ENCODE measurements around the gene TGFA.

TGFA gene

GRCh38 chr2:70472221-70472890 is 81.3 kb downstream of the TGFA start:
- Histone ChIP-seq H3K27me3 (ENCODE audit: control insufficient read depth, low read length) (peaks cover 37% of the 10 kb centered on the region), H3K4me2 (ENCODE audit: low read length) (no peak overlapping the region), H4K20me1 (ENCODE audit: control insufficient read depth, insufficient read depth, low read depth, low read length) (no peaks in the 10 kb centered on the region), H3K9me2 (replicated peaks; ENCODE audit: control insufficient read depth, low read length) (no peaks in the 10 kb centered on the region), H3K4me3 (ENCODE audit: low read length) (no peak overlapping the region), H3K27ac (ENCODE audit: low read depth, low read length) (no peak overlapping the region), H3K9me3 (ENCODE audit: control insufficient read depth, insufficient read depth, low read length) (no peaks in the 10 kb centered on the region), H3K4me1 (ENCODE audit: control insufficient read depth, low read length) (peaks cover 9% of the 10 kb centered on the region), H3K79me2 (ENCODE audit: control insufficient read depth, low read length) (no peaks in the 10 kb centered on the region), H3F3A (ENCODE audit: control insufficient read depth, insufficient read depth) (no peaks in the 10 kb centered on the region), H3K36me3 (ENCODE audit: control insufficient read depth, low read length) (no peaks in the 10 kb centered on the region)
- no peak for TF ChIP-seq CTCF (IDR thresholded peaks at IDR 0.05; ENCODE audit: low read depth, low read length, poor library complexity, severe bottlenecking)
- TF ChIP-seq EZH2phosphoT487 (IDR thresholded peaks at IDR 0.05; ENCODE audit: borderline replicate concordance, low read length): no peak

- H3K4me2 ChIP-seq (ENCODE audit: low read length): no peak overlapping the region
- no peak overlapping the region for H3K4me3 ChIP-seq (ENCODE audit: low read length)
- peaks cover 9% of the 10 kb centered on the region for H3K4me1 ChIP-seq (ENCODE audit: control insufficient read depth, low read length)
- TF ChIP-seq EZH2phosphoT487 (IDR thresholded peaks at IDR 0.05; ENCODE audit: borderline replicate concordance, low read length) (no peak), CTCF (IDR thresholded peaks at IDR 0.05; ENCODE audit: low read depth, low read length, poor library complexity, severe bottlenecking) (no peak)
- H3K9me2 ChIP-seq (replicated peaks; ENCODE audit: control insufficient read depth, low read length): no peaks in the 10 kb centered on the region
- no peaks in the 10 kb centered on the region for H3K36me3 ChIP-seq (ENCODE audit: control insufficient read depth, low read length)
- no peaks in the 10 kb centered on the region for H3K79me2 ChIP-seq (ENCODE audit: control insufficient read depth, low read length)
- H3K9me3 ChIP-seq (ENCODE audit: control insufficient read depth, insufficient read depth, low read length): no peaks in the 10 kb centered on the region
- H4K20me1 ChIP-seq (ENCODE audit: control insufficient read depth, insufficient read depth, low read depth, low read length): no peaks in the 10 kb centered on the region
- H3K27me3 ChIP-seq (ENCODE audit: control insufficient read depth, low read length): peaks cover 28% of the 10 kb centered on the region
- H3F3A ChIP-seq (ENCODE audit: control insufficient read depth, insufficient read depth): no peaks in the 10 kb centered on the region
- no peak overlapping the region for H3K27ac ChIP-seq (ENCODE audit: low read depth, low read length)
Measured at GRCh38 chr2:70471129-70471528, 82.5 kb downstream of the TGFA start.

GRCh38 chr2:70469961-70470360 is 83.7 kb downstream of the TGFA start:
- no peak overlapping the region for H3K4me3 ChIP-seq (ENCODE audit: low read length)
- peaks cover 24% of the 10 kb centered on the region for H3K27me3 ChIP-seq (ENCODE audit: control insufficient read depth, low read length)
- peaks cover 1% of the 10 kb centered on the region for H3K4me1 ChIP-seq (ENCODE audit: control insufficient read depth, low read length)
- H3K79me2 ChIP-seq (ENCODE audit: control insufficient read depth, low read length): no peaks in the 10 kb centered on the region
- H4K20me1 ChIP-seq (ENCODE audit: control insufficient read depth, insufficient read depth, low read depth, low read length): no peaks in the 10 kb centered on the region
- H3F3A ChIP-seq (ENCODE audit: control insufficient read depth, insufficient read depth): no peaks in the 10 kb centered on the region
- H3K9me3 ChIP-seq (ENCODE audit: control insufficient read depth, insufficient read depth, low read length): no peaks in the 10 kb centered on the region
- H3K9me2 ChIP-seq (replicated peaks; ENCODE audit: control insufficient read depth, low read length): no peaks in the 10 kb centered on the region
- H3K4me2 ChIP-seq (ENCODE audit: low read length): no peak overlapping the region
- no peak for TF ChIP-seq EZH2phosphoT487 (IDR thresholded peaks at IDR 0.05; ENCODE audit: borderline replicate concordance, low read length)
- TF ChIP-seq CTCF (IDR thresholded peaks at IDR 0.05; ENCODE audit: low read depth, low read length, poor library complexity, severe bottlenecking): no peak
- H3K36me3 ChIP-seq (ENCODE audit: control insufficient read depth, low read length): no peaks in the 10 kb centered on the region
- no peak overlapping the region for H3K27ac ChIP-seq (ENCODE audit: low read depth, low read length)
